ENCODE data around the gene CHMP4A. TPM values are rescaled to one million over a fixed set of nuclear protein-coding genes. Genes with fewer than 3 reads are reported as not detected.

Gene CHMP4A
- polyA plus RNA-seq, 1 donor from 2014 or later: 55.3 TPM

DNA sequence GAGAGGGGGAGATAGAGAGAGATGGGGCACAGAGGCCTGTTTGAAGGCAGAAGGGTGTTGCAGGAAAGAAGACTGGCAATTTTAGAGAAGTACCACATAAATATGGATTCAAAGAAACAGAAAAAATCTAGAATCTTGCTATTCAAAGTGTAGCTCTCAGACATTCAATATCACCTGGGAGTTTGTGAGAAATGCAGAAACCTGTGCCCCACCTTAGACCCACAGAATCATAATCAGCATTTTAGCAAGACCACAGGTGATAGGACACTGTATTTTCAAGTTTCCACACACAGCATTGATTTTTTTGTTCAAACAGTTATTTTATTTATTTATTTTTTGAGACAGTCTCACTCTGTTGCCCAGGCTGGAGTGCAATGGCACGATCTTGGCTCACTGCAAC, 15.6 kb upstream of the CHMP4A start:
- Histone ChIP-seq H3K9me2 (ENCODE audit: insufficient read depth, low read length) (no peaks in the 10 kb centered on the region), H4K20me1 (ENCODE audit: insufficient read depth) (no peaks in the 10 kb centered on the region), H3K79me2 (replicated peaks; ENCODE audit: insufficient read depth, low read length) (peaks cover 37% of the 10 kb centered on the region), H3K36me3 (ENCODE audit: insufficient read depth, low read length) (no peaks in the 10 kb centered on the region), H3F3A (ENCODE audit: insufficient read depth, low read length, poor library complexity, severe bottlenecking) (no peaks in the 10 kb centered on the region), H3K9me3 (ENCODE audit: low read length) (no peaks in the 10 kb centered on the region), H3K9ac (ENCODE audit: low read length) (no peak overlapping the region), H3K4me2 (ENCODE audit: low read length) (no peak overlapping the region), H3K4me3 (ENCODE audit: low read length) (no peak overlapping the region), H3K27me3 (ENCODE audit: insufficient read depth, low read depth, low read length) (no peaks in the 10 kb centered on the region), H3K27ac (ENCODE audit: low read length) (no peak overlapping the region), H2AFZ (ENCODE audit: low read depth, low read length) (no peak overlapping the region)
- TF ChIP-seq POLR2AphosphoS5 (IDR thresholded peaks at IDR 0.05) (no peak), MXI1 (conservative IDR thresholded peaks at IDR 0.05; ENCODE audit: poor library complexity, severe bottlenecking) (no peak), SMC3 (conservative IDR thresholded peaks at IDR 0.05; ENCODE audit: poor library complexity) (no peak), EP300 (conservative IDR thresholded peaks at IDR 0.05; ENCODE audit: poor library complexity, severe bottlenecking) (no peak)
- TF ChIP-seq, protein P1, sequence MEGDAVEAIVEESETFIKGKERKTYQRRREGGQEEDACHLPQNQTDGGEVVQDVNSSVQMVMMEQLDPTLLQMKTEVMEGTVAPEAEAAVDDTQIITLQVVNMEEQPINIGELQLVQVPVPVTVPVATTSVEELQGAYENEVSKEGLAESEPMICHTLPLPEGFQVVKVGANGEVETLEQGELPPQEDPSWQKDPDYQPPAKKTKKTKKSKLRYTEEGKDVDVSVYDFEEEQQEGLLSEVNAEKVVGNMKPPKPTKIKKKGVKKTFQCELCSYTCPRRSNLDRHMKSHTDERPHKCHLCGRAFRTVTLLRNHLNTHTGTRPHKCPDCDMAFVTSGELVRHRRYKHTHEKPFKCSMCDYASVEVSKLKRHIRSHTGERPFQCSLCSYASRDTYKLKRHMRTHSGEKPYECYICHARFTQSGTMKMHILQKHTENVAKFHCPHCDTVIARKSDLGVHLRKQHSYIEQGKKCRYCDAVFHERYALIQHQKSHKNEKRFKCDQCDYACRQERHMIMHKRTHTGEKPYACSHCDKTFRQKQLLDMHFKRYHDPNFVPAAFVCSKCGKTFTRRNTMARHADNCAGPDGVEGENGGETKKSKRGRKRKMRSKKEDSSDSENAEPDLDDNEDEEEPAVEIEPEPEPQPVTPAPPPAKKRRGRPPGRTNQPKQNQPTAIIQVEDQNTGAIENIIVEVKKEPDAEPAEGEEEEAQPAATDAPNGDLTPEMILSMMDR (IDR thresholded peaks at IDR 0.05; ENCODE audit: poor library complexity, severe bottlenecking): no peak
- TF ChIP-seq, protein P2, sequence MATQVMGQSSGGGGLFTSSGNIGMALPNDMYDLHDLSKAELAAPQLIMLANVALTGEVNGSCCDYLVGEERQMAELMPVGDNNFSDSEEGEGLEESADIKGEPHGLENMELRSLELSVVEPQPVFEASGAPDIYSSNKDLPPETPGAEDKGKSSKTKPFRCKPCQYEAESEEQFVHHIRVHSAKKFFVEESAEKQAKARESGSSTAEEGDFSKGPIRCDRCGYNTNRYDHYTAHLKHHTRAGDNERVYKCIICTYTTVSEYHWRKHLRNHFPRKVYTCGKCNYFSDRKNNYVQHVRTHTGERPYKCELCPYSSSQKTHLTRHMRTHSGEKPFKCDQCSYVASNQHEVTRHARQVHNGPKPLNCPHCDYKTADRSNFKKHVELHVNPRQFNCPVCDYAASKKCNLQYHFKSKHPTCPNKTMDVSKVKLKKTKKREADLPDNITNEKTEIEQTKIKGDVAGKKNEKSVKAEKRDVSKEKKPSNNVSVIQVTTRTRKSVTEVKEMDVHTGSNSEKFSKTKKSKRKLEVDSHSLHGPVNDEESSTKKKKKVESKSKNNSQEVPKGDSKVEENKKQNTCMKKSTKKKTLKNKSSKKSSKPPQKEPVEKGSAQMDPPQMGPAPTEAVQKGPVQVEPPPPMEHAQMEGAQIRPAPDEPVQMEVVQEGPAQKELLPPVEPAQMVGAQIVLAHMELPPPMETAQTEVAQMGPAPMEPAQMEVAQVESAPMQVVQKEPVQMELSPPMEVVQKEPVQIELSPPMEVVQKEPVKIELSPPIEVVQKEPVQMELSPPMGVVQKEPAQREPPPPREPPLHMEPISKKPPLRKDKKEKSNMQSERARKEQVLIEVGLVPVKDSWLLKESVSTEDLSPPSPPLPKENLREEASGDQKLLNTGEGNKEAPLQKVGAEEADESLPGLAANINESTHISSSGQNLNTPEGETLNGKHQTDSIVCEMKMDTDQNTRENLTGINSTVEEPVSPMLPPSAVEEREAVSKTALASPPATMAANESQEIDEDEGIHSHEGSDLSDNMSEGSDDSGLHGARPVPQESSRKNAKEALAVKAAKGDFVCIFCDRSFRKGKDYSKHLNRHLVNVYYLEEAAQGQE (IDR thresholded peaks at IDR 0.05; ENCODE audit: borderline replicate concordance): no peak

DNA sequence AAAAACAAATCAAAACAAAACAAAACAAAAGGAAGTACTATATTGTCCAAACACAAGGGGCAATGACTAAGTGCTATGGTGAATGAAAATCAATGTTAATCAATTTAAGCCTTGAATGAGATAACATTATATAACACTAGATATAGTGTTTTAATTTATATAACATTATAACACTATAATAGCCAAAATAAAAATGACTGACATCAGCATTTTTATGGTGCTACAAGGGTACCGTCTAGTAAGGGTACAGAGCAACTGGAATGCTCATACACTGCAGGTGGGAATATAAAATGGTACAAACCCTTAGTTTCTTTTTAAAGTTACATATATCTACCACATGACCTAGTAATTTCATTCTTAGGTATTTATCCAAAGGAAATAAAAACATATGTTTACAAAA, 13.2 kb upstream of the CHMP4A start:
- Histone ChIP-seq H3K27me3 (ENCODE audit: insufficient read depth, low read depth, low read length) (no peaks in the 10 kb centered on the region), H3K9me2 (ENCODE audit: insufficient read depth, low read length) (no peaks in the 10 kb centered on the region), H3K4me3 (ENCODE audit: low read length) (no peak overlapping the region), H3K4me2 (ENCODE audit: low read length) (no peak overlapping the region), H3F3A (ENCODE audit: insufficient read depth, low read length, poor library complexity, severe bottlenecking) (no peaks in the 10 kb centered on the region), H2AFZ (ENCODE audit: low read depth, low read length) (no peak overlapping the region), H3K36me3 (ENCODE audit: insufficient read depth, low read length) (no peaks in the 10 kb centered on the region), H3K79me2 (replicated peaks; ENCODE audit: insufficient read depth, low read length) (peaks cover 26% of the 10 kb centered on the region), H3K9me3 (ENCODE audit: low read length) (no peaks in the 10 kb centered on the region), H3K27ac (ENCODE audit: low read length) (no peak overlapping the region), H3K9ac (ENCODE audit: low read length) (no peak overlapping the region), H4K20me1 (ENCODE audit: insufficient read depth) (no peaks in the 10 kb centered on the region)
- TF ChIP-seq EZH2 (IDR thresholded peaks at IDR 0.05; ENCODE audit: borderline replicate concordance, insufficient read depth, low read length, poor library complexity, severe bottlenecking) (no peak), MXI1 (conservative IDR thresholded peaks at IDR 0.05; ENCODE audit: poor library complexity, severe bottlenecking) (no peak), RAD21 (conservative IDR thresholded peaks at IDR 0.05) (no peak), SMC3 (conservative IDR thresholded peaks at IDR 0.05; ENCODE audit: poor library complexity) (no peak), EP300 (conservative IDR thresholded peaks at IDR 0.05; ENCODE audit: poor library complexity, severe bottlenecking) (no peak), POLR2AphosphoS5 (IDR thresholded peaks at IDR 0.05) (no peak), TAF1 (IDR thresholded peaks at IDR 0.05; ENCODE audit: low read depth) (no peak)
- TF ChIP-seq, protein P1 (IDR thresholded peaks at IDR 0.05; ENCODE audit: poor library complexity, severe bottlenecking): no peak
- TF ChIP-seq, protein P2 (IDR thresholded peaks at IDR 0.05; ENCODE audit: borderline replicate concordance): no peak

Measured in neural cell (in vitro differentiated cells).